ENCODE data around the gene DIDO1. TPM values are rescaled to one million over a fixed set of nuclear protein-coding genes. Genes with fewer than 3 reads are reported as not detected.

The DIDO1 gene
- total and polyA plus RNA-seq, 9 of the 15 experiments (the other 6 are each of a cell fraction or from before 2014, with no cell fraction given), result 4.4 to 46.8 (median 31.2) TPM

DNA sequence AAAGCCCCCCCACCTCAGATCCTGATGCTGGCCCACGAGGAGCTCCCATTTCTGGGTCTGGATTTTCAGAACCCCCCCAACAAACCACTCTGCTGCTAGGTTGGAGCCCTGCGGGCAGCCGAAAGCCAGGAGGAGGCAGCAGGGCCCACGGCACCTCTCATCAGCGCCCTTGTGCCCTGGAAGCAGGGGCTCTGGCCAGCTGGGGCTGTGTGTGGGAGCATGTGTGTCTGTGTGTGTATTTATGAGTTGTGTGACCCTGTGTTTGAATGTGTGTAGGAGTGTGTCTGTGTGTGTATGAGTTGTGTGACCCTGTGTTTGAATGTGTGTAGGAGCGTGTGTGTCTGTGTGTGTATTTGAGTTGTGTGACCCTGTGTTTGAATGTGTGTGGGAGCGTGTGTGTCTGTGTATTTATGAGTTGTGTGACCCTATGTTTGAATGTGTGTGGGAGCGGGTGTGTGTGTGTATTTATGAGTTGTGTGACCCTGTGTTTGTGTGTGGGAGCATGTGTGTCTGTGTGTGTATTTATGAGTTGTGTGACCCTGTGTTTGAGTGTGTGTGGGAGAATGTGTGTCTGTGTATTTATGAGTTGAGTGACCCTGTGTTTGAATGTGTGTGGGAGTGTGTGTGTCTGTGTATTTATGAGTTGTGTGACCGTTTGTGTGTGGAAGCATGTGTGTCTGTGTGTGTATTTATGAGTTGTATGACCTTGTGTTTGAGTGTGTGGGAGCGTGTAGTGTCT is 45.1 kb upstream of the DIDO1 start (continued):
- TF ChIP-seq, protein P1, sequence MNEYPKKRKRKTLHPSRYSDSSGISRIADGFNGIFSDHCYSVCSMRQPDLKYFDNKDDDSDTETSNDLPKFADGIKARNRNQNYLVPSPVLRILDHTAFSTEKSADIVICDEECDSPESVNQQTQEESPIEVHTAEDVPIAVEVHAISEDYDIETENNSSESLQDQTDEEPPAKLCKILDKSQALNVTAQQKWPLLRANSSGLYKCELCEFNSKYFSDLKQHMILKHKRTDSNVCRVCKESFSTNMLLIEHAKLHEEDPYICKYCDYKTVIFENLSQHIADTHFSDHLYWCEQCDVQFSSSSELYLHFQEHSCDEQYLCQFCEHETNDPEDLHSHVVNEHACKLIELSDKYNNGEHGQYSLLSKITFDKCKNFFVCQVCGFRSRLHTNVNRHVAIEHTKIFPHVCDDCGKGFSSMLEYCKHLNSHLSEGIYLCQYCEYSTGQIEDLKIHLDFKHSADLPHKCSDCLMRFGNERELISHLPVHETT (CRISPR knock-in tag; conservative IDR thresholded peaks at IDR 0.05 in 1 of 2, IDR thresholded peaks at IDR 0.05 in 1 of 2), result no peak
- no peak for TF ChIP-seq ZSCAN32 (CRISPR knock-in tag; IDR thresholded peaks at IDR 0.05)
- no peak for TF ChIP-seq GTF2A2 (tag; IDR thresholded peaks at IDR 0.05)

- WGBS (ENCODE audit: insufficient coverage, low coverage, missing lambda C conversion rate), result 3% methylated on average over 25 of the region's 33 CpGs
- no TSS peak for BruUV-seq (replicated peaks)
- Histone ChIP-seq H3K9me3 (replicated peaks; ENCODE audit: control insufficient read depth, insufficient read depth, low read depth, low read length) (no peaks in the 10 kb centered on the region), H3K4me1 (replicated peaks in 1 of 2; ENCODE audit: control insufficient read depth in 2 of 2, insufficient read depth in 2 of 2, low read length in 2 of 2) (peaks cover 0 to 42% of the 10 kb centered on the region in 2 experiments; a peak in 3 of 5 replicates), H3K27ac (ENCODE audit: extremely low read depth, low read depth, low read length) (no peak overlapping the region), H4K20me1 (replicated peaks; ENCODE audit: control insufficient read depth, insufficient read depth, low read length) (peaks cover 3% of the 10 kb centered on the region; the same call in 1 of the 2 replicates), H3K9me1 (ENCODE audit: control insufficient read depth, insufficient read depth, low read length) (no peaks in the 10 kb centered on the region), H3K79me2 (ENCODE audit: control insufficient read depth, insufficient read depth, low read length) (no peaks in the 10 kb centered on the region), H3K4me3 (no peak overlapping the region), H3K36me3 (ENCODE audit: control insufficient read depth, insufficient read depth, low read length) (no peaks in the 10 kb centered on the region), H3K4me2 (ENCODE audit: insufficient read depth, low read length) (no peak overlapping the region), H3K9ac (ENCODE audit: insufficient read depth in 1 of 2, low read depth in 2 of 2, low read length in 2 of 2) (peak overlapping the region in 1 of 2 experiments; percentile 64; a peak in 1 of 4 replicates), H2AFZ (ENCODE audit: low read depth, low read length) (no peak overlapping the region), H3K27me3 (ENCODE audit: control insufficient read depth in 2 of 2, insufficient read depth in 2 of 2, low read length in 2 of 2) (peaks cover 31 to 94% of the 10 kb centered on the region in 2 experiments)
- ChIA-PET CTCF (ENCODE audit: low intra/inter-chr PET ratio) (no interaction called here), POLR2A (interaction anchor here (0.6 to 1.0 kb wide), 5 partner anchors 8 to 45 kb away, joined by 3 to 5 read pairs (median 3); no protein-coding TSS in a partner anchor)
- ATAC-seq (no peak), DNase-seq (ENCODE audit: extremely low read depth in 1 of 4, low spot score in 3 of 4) (no peak), FAIRE-seq (no peak)
- intact Hi-C loops (cut with micrococcal nuclease), result no loop called here
- in situ Hi-C loops (cut with MboI), result no loop called here
- TF ChIP-seq NR4A1 (CRISPR knock-in tag; IDR thresholded peaks at IDR 0.05) (no peak), NR4A1 (tag; IDR thresholded peaks at IDR 0.05) (no peak), HINFP (tag; conservative IDR thresholded peaks at IDR 0.05; ENCODE audit: low read depth) (no peak), ZNF586 (CRISPR knock-in tag; conservative IDR thresholded peaks at IDR 0.05) (no peak), ETS2 (tag; IDR thresholded peaks at IDR 0.05; ENCODE audit: borderline replicate concordance, poor library complexity, severe bottlenecking) (no peak), MAZ (CRISPR knock-in tag; conservative IDR thresholded peaks at IDR 0.05 in 1 of 2, IDR thresholded peaks at IDR 0.05 in 1 of 2) (no peak), MYC (IDR thresholded peaks at IDR 0.05; ENCODE audit: low read depth, low read length) (no peak), MYC (CRISPR knock-in tag; IDR thresholded peaks at IDR 0.05; ENCODE audit: borderline replicate concordance, low read depth) (no peak), FIP1L1 (IDR thresholded peaks at IDR 0.05; ENCODE audit: low read depth, low read length, poor library complexity, severe bottlenecking) (no peak), ZNF347 (CRISPR knock-in tag; IDR thresholded peaks at IDR 0.05; ENCODE audit: low read depth) (no peak)
Measured at GRCh38 chr20:62970307-62971210, 44.3 kb upstream of the DIDO1 start.

All from K562 (cell line).